Measurements from ENCODE around the gene PDE8B. TPM values are rescaled to one million over a fixed set of nuclear protein-coding genes. Genes with fewer than 3 reads are reported as not detected.
A peak's percentile ranks its signal among the peaks of the same experiment; 100 is the strongest.

The PDE8B gene, protein sequence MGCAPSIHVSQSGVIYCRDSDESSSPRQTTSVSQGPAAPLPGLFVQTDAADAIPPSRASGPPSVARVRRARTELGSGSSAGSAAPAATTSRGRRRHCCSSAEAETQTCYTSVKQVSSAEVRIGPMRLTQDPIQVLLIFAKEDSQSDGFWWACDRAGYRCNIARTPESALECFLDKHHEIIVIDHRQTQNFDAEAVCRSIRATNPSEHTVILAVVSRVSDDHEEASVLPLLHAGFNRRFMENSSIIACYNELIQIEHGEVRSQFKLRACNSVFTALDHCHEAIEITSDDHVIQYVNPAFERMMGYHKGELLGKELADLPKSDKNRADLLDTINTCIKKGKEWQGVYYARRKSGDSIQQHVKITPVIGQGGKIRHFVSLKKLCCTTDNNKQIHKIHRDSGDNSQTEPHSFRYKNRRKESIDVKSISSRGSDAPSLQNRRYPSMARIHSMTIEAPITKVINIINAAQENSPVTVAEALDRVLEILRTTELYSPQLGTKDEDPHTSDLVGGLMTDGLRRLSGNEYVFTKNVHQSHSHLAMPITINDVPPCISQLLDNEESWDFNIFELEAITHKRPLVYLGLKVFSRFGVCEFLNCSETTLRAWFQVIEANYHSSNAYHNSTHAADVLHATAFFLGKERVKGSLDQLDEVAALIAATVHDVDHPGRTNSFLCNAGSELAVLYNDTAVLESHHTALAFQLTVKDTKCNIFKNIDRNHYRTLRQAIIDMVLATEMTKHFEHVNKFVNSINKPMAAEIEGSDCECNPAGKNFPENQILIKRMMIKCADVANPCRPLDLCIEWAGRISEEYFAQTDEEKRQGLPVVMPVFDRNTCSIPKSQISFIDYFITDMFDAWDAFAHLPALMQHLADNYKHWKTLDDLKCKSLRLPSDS
- 1 to 10 TPM; 1.2 to 5.4 (median 2.4) TPM for total RNA-seq
- long read RNA-seq, result 0 reads

DNA sequence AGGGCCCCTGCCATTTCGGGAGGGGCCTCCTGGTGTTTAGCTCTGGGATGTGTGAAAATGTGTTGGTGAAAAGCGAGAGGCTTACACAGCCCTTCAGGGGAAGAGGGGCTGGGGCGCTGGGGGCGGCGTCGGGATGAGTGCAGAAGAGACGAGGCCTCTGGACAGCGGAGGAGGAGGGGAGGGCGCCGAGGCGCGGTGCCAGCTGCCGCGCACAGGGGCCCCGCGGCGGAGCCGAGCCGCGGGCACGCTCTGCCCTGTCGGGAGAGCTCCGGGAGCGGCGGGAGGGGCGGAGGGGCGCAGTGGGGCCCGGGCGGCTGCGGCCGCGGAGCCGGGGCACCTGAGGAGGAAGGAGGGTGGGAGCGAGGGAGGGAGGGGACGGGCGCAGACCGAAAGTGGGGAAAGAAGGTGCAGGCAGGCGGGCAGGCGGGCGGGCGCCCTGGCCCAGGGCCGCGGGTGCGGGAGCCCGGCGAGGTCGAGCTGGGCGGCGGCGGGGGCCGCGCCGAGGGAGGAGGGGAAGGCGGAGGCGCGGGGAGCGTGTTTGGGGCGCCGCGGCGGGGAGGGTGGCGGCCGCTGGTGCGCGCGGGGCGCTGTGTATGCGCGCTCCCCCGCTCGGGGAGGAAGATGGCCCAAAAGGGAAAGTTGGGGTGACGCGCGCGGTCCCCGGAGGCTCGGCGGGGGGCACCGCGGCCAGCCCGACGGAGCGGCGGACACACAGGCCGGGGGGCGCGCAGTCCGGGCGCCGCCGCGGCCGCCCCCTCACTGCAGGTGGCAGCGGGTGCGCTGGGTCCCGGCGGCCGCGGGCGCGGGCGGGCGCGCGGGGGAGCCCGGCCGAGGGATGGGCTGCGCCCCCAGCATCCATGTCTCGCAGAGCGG lies at the start of gene PDE8B:
TSS of gene PDE8B (plus strand) at position 590 of the 873 bp plus-strand sequence. CDS start at position 836, 246 bp downstream.
- no peak within 1 kb of the TSS for H3K27ac ChIP-seq
- intact Hi-C loops (cut with DNase I), result no loop called here
- TF ChIP-seq, protein P1, sequence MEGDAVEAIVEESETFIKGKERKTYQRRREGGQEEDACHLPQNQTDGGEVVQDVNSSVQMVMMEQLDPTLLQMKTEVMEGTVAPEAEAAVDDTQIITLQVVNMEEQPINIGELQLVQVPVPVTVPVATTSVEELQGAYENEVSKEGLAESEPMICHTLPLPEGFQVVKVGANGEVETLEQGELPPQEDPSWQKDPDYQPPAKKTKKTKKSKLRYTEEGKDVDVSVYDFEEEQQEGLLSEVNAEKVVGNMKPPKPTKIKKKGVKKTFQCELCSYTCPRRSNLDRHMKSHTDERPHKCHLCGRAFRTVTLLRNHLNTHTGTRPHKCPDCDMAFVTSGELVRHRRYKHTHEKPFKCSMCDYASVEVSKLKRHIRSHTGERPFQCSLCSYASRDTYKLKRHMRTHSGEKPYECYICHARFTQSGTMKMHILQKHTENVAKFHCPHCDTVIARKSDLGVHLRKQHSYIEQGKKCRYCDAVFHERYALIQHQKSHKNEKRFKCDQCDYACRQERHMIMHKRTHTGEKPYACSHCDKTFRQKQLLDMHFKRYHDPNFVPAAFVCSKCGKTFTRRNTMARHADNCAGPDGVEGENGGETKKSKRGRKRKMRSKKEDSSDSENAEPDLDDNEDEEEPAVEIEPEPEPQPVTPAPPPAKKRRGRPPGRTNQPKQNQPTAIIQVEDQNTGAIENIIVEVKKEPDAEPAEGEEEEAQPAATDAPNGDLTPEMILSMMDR (IDR thresholded peaks at IDR 0.05), result no peak
- no peak for TF ChIP-seq POLR2A (IDR thresholded peaks at IDR 0.05)
- peaks cover 0 to 9% of the 10 kb centered on the region in 2 donors for H3K27me3 ChIP-seq
- DNase-seq (peak in 1 of 3 donors; percentile 55), ATAC-seq (peak in 2 of 4 donors; percentile 30 to 40)
- H3K4me1 ChIP-seq, result peaks cover 0 to 6% (median 0%) of the 10 kb centered on the region in 4 donors
- no peaks in the 10 kb centered on the region for H3K9me3 ChIP-seq
- peak within 1 kb of the TSS; percentile 34 to 51 (median 36) for H3K4me3 ChIP-seq
- H3K36me3 ChIP-seq, result no peaks in the 10 kb centered on the region
- WGBS (ENCODE audit: insufficient coverage, low coverage, low lambda C conversion rate, missing lambda C conversion rate), result 5% methylated on average over 20 of the region's 110 CpGs

DNA sequence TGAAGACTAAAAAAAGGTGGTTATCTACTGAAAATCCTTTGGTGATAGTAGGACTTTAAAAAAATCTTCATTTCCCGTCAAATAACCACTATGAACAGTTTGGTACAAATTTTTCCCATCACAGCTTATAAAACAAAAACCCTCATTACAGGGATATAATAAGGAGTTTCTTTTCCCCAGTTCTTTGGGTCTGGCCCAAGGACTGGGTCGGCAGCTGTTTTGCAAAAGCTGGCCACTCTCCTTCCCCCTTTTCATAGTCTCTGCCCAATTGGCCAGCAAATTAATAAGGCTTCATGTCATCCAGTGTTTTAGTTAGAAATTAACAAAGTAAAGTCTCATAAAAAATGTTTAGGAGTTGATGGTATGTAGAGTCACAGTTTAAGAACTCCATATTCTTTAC lies 47.0 kb upstream of the PDE8B start:
- H3K4me3 ChIP-seq, result no peak overlapping the region
- 90% methylated on average over 2 of the region's 2 CpGs for WGBS (ENCODE audit: insufficient coverage, low coverage, low lambda C conversion rate, missing lambda C conversion rate)
- H3K9me3 ChIP-seq, result no peaks in the 10 kb centered on the region
- H3K27me3 ChIP-seq, result no peaks in the 10 kb centered on the region
- intact Hi-C loops (cut with DNase I), result no loop called here
- no peak overlapping the region for H3K27ac ChIP-seq
- TF ChIP-seq, protein P1 (IDR thresholded peaks at IDR 0.05), result no peak
- no peak for TF ChIP-seq POLR2A (IDR thresholded peaks at IDR 0.05)
- H3K4me1 ChIP-seq, result no peaks in the 10 kb centered on the region
- no peak for ATAC-seq
- no peaks in the 10 kb centered on the region for H3K36me3 ChIP-seq
- DNase-seq, result no peak

GRCh38 chr5:77167063-77167462 lies 43.4 kb upstream of the PDE8B start:
- H3K4me1 ChIP-seq, result no peaks in the 10 kb centered on the region

More at GRCh38 chr5:77167063-77167462, 43.4 kb upstream of the PDE8B start:
- TF ChIP-seq POLR2A (IDR thresholded peaks at IDR 0.05), result no peak
- TF ChIP-seq, protein P1 (IDR thresholded peaks at IDR 0.05), result no peak
- intact Hi-C loops (cut with DNase I), result no loop called here
- H3K27me3 ChIP-seq, result no peaks in the 10 kb centered on the region
- no peak for DNase-seq
- no peak overlapping the region for H3K27ac ChIP-seq
- H3K9me3 ChIP-seq, result no peaks in the 10 kb centered on the region
- no peak overlapping the region for H3K4me3 ChIP-seq
- no peak for ATAC-seq
- no peaks in the 10 kb centered on the region for H3K36me3 ChIP-seq

Measured in right lobe of liver (tissue), 6 donors.